Upper lobe of left lung (tissue), 4 donors: ENCODE results near the gene MICAL2.

ENCODE experiments used
- EP300 ChIP-seq, 4 donors: sonication (generic); formaldehyde crosslinking; IDR thresholded peaks; one replicate each; pipeline ENCODE4 v1.5.1; 2017; ENCODE audit warnings: antibody characterized with exemption in 4 of 4, control low read depth in 2 of 4
- POLR2A ChIP-seq, 4 donors: fragments of 450-650 bp; IDR thresholded peaks; one replicate each; pipeline ENCODE4 v1.5.1; 2016 to 2017; ENCODE audit warnings: antibody characterized with exemption in 4 of 4, mild to moderate bottlenecking in 2 of 4
- POLR2AphosphoS5 ChIP-seq, 2 donors: sonication (generic); formaldehyde crosslinking; IDR thresholded peaks; one replicate each; pipeline ENCODE4 v1.5.1; 2017; ENCODE audit warnings: antibody characterized with exemption in 2 of 2
- TF ChIP-seq, protein P1 (sequence below), 6 experiments: fragments of 450-650 bp in 4 of 6; fragments of 200-600 bp in 2 of 6; sonication (generic) in 2 of 6; IDR thresholded peaks; one replicate each; pipeline ENCODE4 v1.5.1; 2016 to 2019; ENCODE audit warnings: antibody characterized with exemption in 6 of 6

GRCh38 chr11:12234221-12234620 lies 123.8 kb downstream of the MICAL2 start:
- TF ChIP-seq POLR2A (IDR thresholded peaks at IDR 0.05) (no peak), EP300 (IDR thresholded peaks at IDR 0.05) (no peak), POLR2AphosphoS5 (IDR thresholded peaks at IDR 0.05) (no peak)
- TF ChIP-seq, protein P1, sequence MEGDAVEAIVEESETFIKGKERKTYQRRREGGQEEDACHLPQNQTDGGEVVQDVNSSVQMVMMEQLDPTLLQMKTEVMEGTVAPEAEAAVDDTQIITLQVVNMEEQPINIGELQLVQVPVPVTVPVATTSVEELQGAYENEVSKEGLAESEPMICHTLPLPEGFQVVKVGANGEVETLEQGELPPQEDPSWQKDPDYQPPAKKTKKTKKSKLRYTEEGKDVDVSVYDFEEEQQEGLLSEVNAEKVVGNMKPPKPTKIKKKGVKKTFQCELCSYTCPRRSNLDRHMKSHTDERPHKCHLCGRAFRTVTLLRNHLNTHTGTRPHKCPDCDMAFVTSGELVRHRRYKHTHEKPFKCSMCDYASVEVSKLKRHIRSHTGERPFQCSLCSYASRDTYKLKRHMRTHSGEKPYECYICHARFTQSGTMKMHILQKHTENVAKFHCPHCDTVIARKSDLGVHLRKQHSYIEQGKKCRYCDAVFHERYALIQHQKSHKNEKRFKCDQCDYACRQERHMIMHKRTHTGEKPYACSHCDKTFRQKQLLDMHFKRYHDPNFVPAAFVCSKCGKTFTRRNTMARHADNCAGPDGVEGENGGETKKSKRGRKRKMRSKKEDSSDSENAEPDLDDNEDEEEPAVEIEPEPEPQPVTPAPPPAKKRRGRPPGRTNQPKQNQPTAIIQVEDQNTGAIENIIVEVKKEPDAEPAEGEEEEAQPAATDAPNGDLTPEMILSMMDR (IDR thresholded peaks at IDR 0.05), result no peak
